ENCODE measurements around the gene RCE1. TPM values are rescaled to one million over a fixed set of nuclear protein-coding genes. Genes with fewer than 3 reads are reported as not detected.

RCE1 gene
- total RNA-seq, 4 donors from 2014 or later = 9.5 to 14.8 (median 11.7) TPM

- TF ChIP-seq POLR2A (IDR thresholded peaks at IDR 0.05) (no peak), EP300 (IDR thresholded peaks at IDR 0.05) (no peak), CTCF (IDR thresholded peaks at IDR 0.05) (no peak), POLR2AphosphoS5 (IDR thresholded peaks at IDR 0.05) (no peak)
- no peak overlapping the region for H3K4me3 ChIP-seq
- WGBS, 2 donors (ENCODE audit: low coverage in 1 of 2) = 36 to 63% methylated on average over 4 to 5 of the region's 6 CpGs
- ATAC-seq = no peak
- H3K27ac ChIP-seq = no peak overlapping the region
- H3K9me3 ChIP-seq = no peaks in the 10 kb centered on the region
- H3K4me1 ChIP-seq = no peaks in the 10 kb centered on the region
- no peaks in the 10 kb centered on the region for H3K36me3 ChIP-seq
- no peaks in the 10 kb centered on the region for H3K27me3 ChIP-seq
Measured at GRCh38 chr11:66892911-66893310, 49.7 kb downstream of the RCE1 start.

- Histone ChIP-seq H3K4me1 (no peaks in the 10 kb centered on the region), H3K4me3 (no peak overlapping the region), H3K9me3 (no peaks in the 10 kb centered on the region), H3K27me3 (no peaks in the 10 kb centered on the region), H3K27ac (no peak overlapping the region), H3K36me3 (no peaks in the 10 kb centered on the region)
- no peak for TF ChIP-seq POLR2A (IDR thresholded peaks at IDR 0.05)
- WGBS, 2 donors (ENCODE audit: low coverage in 1 of 2) = 80 to 84% methylated on average over 1 to 2 of the region's 2 CpGs
- no peak for ATAC-seq
Measured at GRCh38 chr11:66894141-66894540, 50.9 kb downstream of the RCE1 start.

Other genes starting within 250 kb of the RCE1 start
- 10 to 100 TPM; 25.6 to 66.6 (median 42.5) TPM for gene RBM14, start 226.8 kb upstream of the RCE1 start, total RNA-seq
- 100 to 1,000 TPM in 3 of 4 donors, 10 to 100 TPM in 1; 98.2 to 114 (median 102) TPM for gene RBM4, start 204.7 kb upstream of the RCE1 start, total RNA-seq
- gene RBM4B, start 165.6 kb upstream of the RCE1 start, total RNA-seq = 10 to 100 TPM; 10.7 to 28.2 (median 12.3) TPM
- 10 to 100 TPM in 1 of 4 donors, 1 to 10 TPM in 3; 1.8 to 19.5 (median 5.6) TPM for gene SPTBN2, start 114.2 kb upstream of the RCE1 start, total RNA-seq
- gene LRFN4, start 13.6 kb downstream of the RCE1 start, total RNA-seq = 10 to 100 TPM in 2 of 4 donors, 1 to 10 TPM in 2; 7.1 to 17.5 (median 9.2) TPM
- gene PC, start 114.9 kb downstream of the RCE1 start, total RNA-seq = 1 to 10 TPM; 4.7 to 7.0 (median 5.6) TPM
- gene C11orf86, start 131.9 kb downstream of the RCE1 start, total RNA-seq = not detected
- under 1 TPM in 1 of 4 donors, not detected in 3; 0.04 TPM for gene SYT12, start 179.7 kb downstream of the RCE1 start, total RNA-seq
- gene RHOD, start 213.4 kb downstream of the RCE1 start, total RNA-seq = 10 to 100 TPM; 12.4 to 29.7 (median 23.6) TPM

Measured in gastroesophageal sphincter (tissue), 4 donors.